A549 (cell line): Measurements from ENCODE around the gene TMEM123. TPM values are rescaled to one million over a fixed set of nuclear protein-coding genes. Genes with fewer than 3 reads are reported as not detected.
A peak's percentile ranks its signal among the peaks of the same experiment; 100 is the strongest.

Source experiments
- ATAC-seq, 2 experiments: fragments of 200-7000 bp in 1 of 2; fragments of >200 bp in 1 of 2; cut with Nextera tagmentation in 1 of 2; cut with Tn5 transposase in 1 of 2; 3 replicates each; pipeline versions ENCODE4 v1.8.0 to v1.9.1; 2018 to 2020; ENCODE audit warnings: mild to moderate bottlenecking in 1 of 2, moderate library complexity in 1 of 2
- CTCF ChIA-PET: fragments of 300-600 bp; sonication (Branson Sonifier 250); formaldehyde crosslinking; extraction: SDS; loops from one replicate; lab custom pipeline; 2021; ENCODE audit warnings: antibody characterized with exemption, inconsistent platforms; lab: Yijun Ruan, JAX
- POLR2A ChIA-PET: fragments of 350-600 bp; formaldehyde crosslinking; extraction: SDS; loops from one replicate; lab custom pipeline; 2021; ENCODE audit warnings: antibody characterized with exemption, inconsistent platforms; lab: Yijun Ruan, JAX
- DNase-seq, 2 experiments: peaks; one replicate each; pipeline versions ENCODE4 v3.0.0 to v3.0.0-alpha.2; 2011 to 2016; ENCODE audit warnings: low read depth in 1 of 2, low spot score in 1 of 2
- FAIRE-seq: peaks from 2 replicates; lab custom pipeline; 2011; peaks lifted over from hg19 to GRCh38; lab: Jason Lieb, UNC
- H3K27ac ChIP-seq, 2 experiments: fragments of >200 bp; sonication (Bioruptor Twin); formaldehyde crosslinking; 3 replicates each; pipeline ENCODE4 v1.5.1; 2016 to 2017
- H3K4me1 ChIP-seq: fragments of >200 bp; sonication (Bioruptor Twin); formaldehyde crosslinking; 3 replicates; pipeline ENCODE4 v1.6.1; 2016
- H3K4me2 ChIP-seq: fragments of >200 bp; sonication (Bioruptor Twin); formaldehyde crosslinking; 3 replicates; pipeline ENCODE4 v1.6.1; 2016
- H3K4me3 ChIP-seq: fragments of >200 bp; sonication (Bioruptor Twin); formaldehyde crosslinking; 3 replicates; pipeline ENCODE4 v1.5.1; 2016
- H3K9me3 ChIP-seq: fragments of >200 bp; sonication (Bioruptor Twin); formaldehyde crosslinking; 3 replicates; pipeline ENCODE4 v1.6.1; 2016
- ATOH8 ChIP-seq: fragments of 250-450 bp; sonication (Bioruptor Pico); IDR thresholded peaks from 2 replicates; pipeline ENCODE4 v1.5.0; 2020; ENCODE audit warnings: low read depth, mild to moderate bottlenecking, moderate library complexity
- BHLHE40 ChIP-seq: IDR thresholded peaks from 2 replicates; pipeline ENCODE4 v1.6.1; 2012; ENCODE audit warnings: low read depth, low read length, inconsistent platforms
- CBX2 ChIP-seq: fragments of 200-600 bp; sonication (generic); IDR thresholded peaks from 2 replicates; pipeline ENCODE4 v1.6.1; 2016; ENCODE audit warnings: low read depth, mild to moderate bottlenecking, borderline replicate concordance
- CBX8 ChIP-seq: fragments of 200-600 bp; sonication (generic); IDR thresholded peaks from 2 replicates; pipeline ENCODE4 v1.6.1; 2016
- CEBPB ChIP-seq, 2 experiments: fragments of >200 bp in 1 of 2; sonication (Bioruptor Twin) in 1 of 2; formaldehyde crosslinking in 1 of 2; IDR thresholded peaks; 2 replicates each; pipeline ENCODE4 v1.6.1; 2012 to 2016
- CHD2 ChIP-seq: fragments of 150-350 bp; IDR thresholded peaks from 2 replicates; pipeline ENCODE4 v1.6.1; 2014; ENCODE audit warnings: low read length; ENCODE audit not compliant: partially characterized antibody
- CHD4 ChIP-seq: fragments of 200-600 bp; sonication (generic); IDR thresholded peaks from 2 replicates; pipeline ENCODE4 v1.6.1; 2016; ENCODE audit warnings: antibody characterized with exemption, mild to moderate bottlenecking, borderline replicate concordance
- EHMT2 ChIP-seq: fragments of 200-600 bp; sonication (generic); IDR thresholded peaks from 2 replicates; pipeline ENCODE4 v1.6.1; 2016; ENCODE audit warnings: antibody characterized with exemption, low read depth, mild to moderate bottlenecking, moderate library complexity
- EP300 ChIP-seq, 2 experiments: fragments of >200 bp; sonication (Bioruptor Twin); formaldehyde crosslinking; IDR thresholded peaks; 2 replicates in 1 of 2; 3 replicates in 1 of 2; pipeline ENCODE4 v1.6.1; 2016 to 2017
- FOSB ChIP-seq: fragments of 250-450 bp; sonication (Bioruptor Pico); IDR thresholded peaks from 2 replicates; pipeline ENCODE4 v1.5.0; 2020; ENCODE audit warnings: mild to moderate bottlenecking, moderate library complexity
- FOSL2 ChIP-seq, 2 experiments: fragments of 450-650 bp in 1 of 2; fragments of >200 bp in 1 of 2; sonication (Bioruptor Twin) in 1 of 2; formaldehyde crosslinking; IDR thresholded peaks; 2 replicates each; pipeline versions ENCODE4 v1.5.0 to v1.6.1; 2016 to 2020; ENCODE audit warnings: mild to moderate bottlenecking in 1 of 2, moderate library complexity in 1 of 2
- HEYL ChIP-seq: fragments of 250-450 bp; sonication (Bioruptor Pico); IDR thresholded peaks from 2 replicates; pipeline ENCODE4 v1.8.0; 2021; ENCODE audit warnings: mild to moderate bottlenecking, moderate library complexity
- HOXA7 ChIP-seq: fragments of 250-450 bp; sonication (Bioruptor Pico); IDR thresholded peaks from 2 replicates; pipeline ENCODE4 v1.5.0; 2020; ENCODE audit warnings: mild to moderate bottlenecking, moderate library complexity
- HOXB5 ChIP-seq: fragments of 250-450 bp; sonication (Bioruptor Pico); IDR thresholded peaks from 2 replicates; pipeline ENCODE4 v1.5.0; 2020; ENCODE audit warnings: mild to moderate bottlenecking, moderate library complexity
- JUNB ChIP-seq: fragments of >200 bp; sonication (Bioruptor Twin); formaldehyde crosslinking; IDR thresholded peaks from 2 replicates; pipeline ENCODE4 v1.6.1; 2016
- KDM1A ChIP-seq: fragments of 200-600 bp; sonication (generic); IDR thresholded peaks from 2 replicates; pipeline ENCODE4 v1.6.1; 2016; ENCODE audit warnings: low read depth, mild to moderate bottlenecking
- KDM5A ChIP-seq: fragments of 200-600 bp; sonication (generic); IDR thresholded peaks from 2 replicates; pipeline ENCODE4 v1.6.1; 2016; ENCODE audit warnings: antibody characterized with exemption, mild to moderate bottlenecking
- MAFK ChIP-seq: fragments of 450-650 bp; IDR thresholded peaks from 2 replicates; pipeline ENCODE4 v1.6.1; 2014; ENCODE audit not compliant: partially characterized antibody
- MYC ChIP-seq: IDR thresholded peaks from 2 replicates; pipeline ENCODE4 v1.6.1; 2012; ENCODE audit warnings: mild to moderate bottlenecking, inconsistent platforms, low read length, improper control_type of control experiment, borderline replicate concordance
- NFE2L2 ChIP-seq: fragments of 150-350 bp; conservative IDR thresholded peaks from 2 replicates; pipeline ENCODE4 v1.6.1; 2014; ENCODE audit warnings: low read length
- NR3C1 ChIP-seq: fragments of >200 bp; sonication (Bioruptor Twin); formaldehyde crosslinking; IDR thresholded peaks from 3 replicates; pipeline ENCODE4 v1.6.1; 2017
- PHF8 ChIP-seq: fragments of 200-600 bp; sonication (generic); IDR thresholded peaks from 2 replicates; pipeline ENCODE4 v1.6.1; 2016; ENCODE audit warnings: low read depth, mild to moderate bottlenecking, antibody characterized with exemption, moderate library complexity, borderline replicate concordance
- POLR2AphosphoS2 ChIP-seq: conservative IDR thresholded peaks from 2 replicates; pipeline ENCODE4 v1.6.1; 2012; ENCODE audit warnings: low read length, improper control_type of control experiment, inconsistent platforms
- RARB ChIP-seq: fragments of 250-450 bp; sonication (Bioruptor Pico); IDR thresholded peaks from 2 replicates; pipeline ENCODE4 v1.8.0; 2021; ENCODE audit warnings: mild to moderate bottlenecking, moderate library complexity
- RCOR1 ChIP-seq: fragments of 150-350 bp; IDR thresholded peaks from 2 replicates; pipeline ENCODE4 v1.6.1; 2014; ENCODE audit warnings: antibody characterized with exemption, low read length, low read depth
- RNF2 ChIP-seq: fragments of 200-600 bp; sonication (generic); IDR thresholded peaks from 2 replicates; pipeline ENCODE4 v1.6.1; 2016; ENCODE audit warnings: low read depth, mild to moderate bottlenecking, antibody characterized with exemption, moderate library complexity, borderline replicate concordance
- SMC3 ChIP-seq: fragments of >200 bp; sonication (Bioruptor Twin); formaldehyde crosslinking; IDR thresholded peaks from 3 replicates; pipeline ENCODE4 v1.6.1; 2018; ENCODE audit warnings: inconsistent platforms
- TFCP2L1 ChIP-seq: fragments of 250-450 bp; sonication (Bioruptor Pico); IDR thresholded peaks from 2 replicates; pipeline ENCODE4 v1.5.0; 2021; ENCODE audit warnings: mild to moderate bottlenecking
- ZC3H11A ChIP-seq: fragments of 450-650 bp; IDR thresholded peaks from 2 replicates; pipeline ENCODE4 v1.6.1; 2014; ENCODE audit warnings: antibody characterized with exemption, mild to moderate bottlenecking
- ZFP36 ChIP-seq: fragments of 450-650 bp; IDR thresholded peaks from 2 replicates; pipeline ENCODE4 v1.6.1; 2014; ENCODE audit warnings: borderline replicate concordance; ENCODE audit not compliant: partially characterized antibody
- WGBS: methylation state at CpG from one replicate; pipeline ENCODE4 v1.1.6; 2017; ENCODE audit errors: missing lambda C conversion rate; 5-methylcytosine and 5-hydroxymethylcytosine counted together
- polyA plus RNA-seq, 4 experiments: library from polyadenylated mRNA; depleted of rRNA in 3 of 4; stranded (reverse); fragments of >200 nt; fragmentation: RNase III in 1 of 4; extraction: RNeasy Plus Mini Kit Qiagen cat#74134 plus additional on column Dnase treatment in 1 of 4; gene quantifications; 2 replicates in 3 of 4; 3 replicates in 1 of 4; pipeline ENCODE4 v1.2.3, GENCODE V29; 2011 to 2017

Gene TMEM123
- polyA plus RNA-seq, 2 of the 4 experiments (the other 2 are of a cell fraction), result 199 to 458 TPM

GRCh38 chr11:102459393-102459792, 6.8 kb upstream of the TMEM123 start:
- POLR2A ChIA-PET, result no interaction called here
- Histone ChIP-seq H3K4me3 (no peak overlapping the region), H3K4me2 (no peak overlapping the region; the same call in 2 of the 3 replicates), H3K9me3 (no peaks in the 10 kb centered on the region), H3K4me1 (peaks cover 62% of the 10 kb centered on the region), H3K27ac (peak overlapping the region in 1 of 2 experiments; percentile 48; a peak in 3 of 6 replicates)
- no peak for TF ChIP-seq KDM5A
- TF ChIP-seq HOXB5 (CRISPR knock-in tag), result no peak
- TF ChIP-seq BHLHE40, result no peak
- no peak for TF ChIP-seq KDM1A
- TF ChIP-seq CHD4, result no peak
- no peak for TF ChIP-seq PHF8
- no peak for TF ChIP-seq EHMT2
- no peak for TF ChIP-seq TFCP2L1 (CRISPR knock-in tag)
- no peak for TF ChIP-seq NFE2L2
- TF ChIP-seq JUNB, result no peak
- no peak for TF ChIP-seq FOSB (CRISPR knock-in tag)
- TF ChIP-seq CHD2, result no peak
- no peak for TF ChIP-seq RCOR1
- TF ChIP-seq CBX8, result no peak
- no peak for TF ChIP-seq NR3C1
- no peak for TF ChIP-seq ZC3H11A
- TF ChIP-seq HEYL (CRISPR knock-in tag), result no peak
- ATAC-seq, result no peak
- DNase-seq, result no peak
- CTCF ChIA-PET, result interaction anchor here (0.9 kb wide), 1 partner anchor 8 kb away, joined by 3 read pairs; no protein-coding TSS in a partner anchor
- FAIRE-seq, result no peak

GRCh38 chr11:102458548-102458947, 6.0 kb upstream of the TMEM123 start:
- TF ChIP-seq CEBPB (IDR thresholded peaks at IDR 0.05) (peak; percentile 47 to 53; a peak in 3 of 4 replicates), CBX2 (no peak)
- FAIRE-seq (no peak), ATAC-seq (peak in 1 of 2 experiments; percentile 28; a peak in 1 of 6 replicates), DNase-seq (peak in 1 of 2 experiments; percentile 25)
- H3K4me1 ChIP-seq, result peaks cover 70% of the 10 kb centered on the region
- WGBS, result 53% methylated on average over 3 of the region's 3 CpGs
- H3K4me2 ChIP-seq, result peak overlapping the region; percentile 32
- ChIA-PET POLR2A (no interaction called here), CTCF (no interaction called here)
- H3K9me3 ChIP-seq, result no peaks in the 10 kb centered on the region
- H3K27ac ChIP-seq, result peak overlapping the region; percentile 48 to 49; a peak in 4 of 6 replicates
- no peak overlapping the region for H3K4me3 ChIP-seq

GRCh38 chr11:102457865-102458264, 5.3 kb upstream of the TMEM123 start:
- CTCF ChIA-PET, result interaction anchor here (1.6 to 1.9 kb wide), 2 partner anchors 67 to 155 kb away, joined by 4 to 5 read pairs; no protein-coding TSS in a partner anchor
- FAIRE-seq, result no peak

More at GRCh38 chr11:102457865-102458264, 5.3 kb upstream of the TMEM123 start:
- peak overlapping the region; percentile 32; the same call in 2 of the 3 replicates for H3K4me2 ChIP-seq
- POLR2A ChIA-PET, result no interaction called here
- no peak overlapping the region for H3K4me3 ChIP-seq
- DNase-seq (no peak), ATAC-seq (no peak)
- H3K27ac ChIP-seq, result peak overlapping the region; percentile 48 to 49; a peak in 4 of 6 replicates
- no peaks in the 10 kb centered on the region for H3K9me3 ChIP-seq
- H3K4me1 ChIP-seq, result peaks cover 74% of the 10 kb centered on the region
- TF ChIP-seq FOSB (CRISPR knock-in tag) (no peak), JUNB (no peak), CHD2 (no peak), ZFP36 (no peak), FOSL2 (IDR thresholded peaks at IDR 0.05) (no peak), FOSL2 (CRISPR knock-in tag; IDR thresholded peaks at IDR 0.05) (no peak), HOXA7 (CRISPR knock-in tag) (no peak), MYC (no peak), KDM1A (no peak), SMC3 (no peak), POLR2AphosphoS2 (no peak), ATOH8 (CRISPR knock-in tag) (no peak), BHLHE40 (no peak), RARB (CRISPR knock-in tag) (no peak), NR3C1 (no peak), MAFK (no peak), RNF2 (no peak), RCOR1 (no peak), EP300 (IDR thresholded peaks at IDR 0.05) (no peak)
